ENCODE measurements around the gene NEU2.

NEU2 gene

GRCh38 chr2:233079953-233080835 is 47.7 kb downstream of the NEU2 start:
- DNase-seq: no peak

- DNase-seq: no peak
Measured at GRCh38 chr2:233080836-233081229, 48.4 kb downstream of the NEU2 start.

- DNase-seq: no peak
Measured at GRCh38 chr2:233081232-233081730, 48.8 kb downstream of the NEU2 start.

GRCh38 chr2:233081731-233082221 is 49.3 kb downstream of the NEU2 start:
- DNase-seq: no peak

GRCh38 chr2:233082222-233082930 is 49.9 kb downstream of the NEU2 start:
- DNase-seq: no peak

- DNase-seq: no peak
Measured at GRCh38 chr2:233082931-233083755, 50.7 kb downstream of the NEU2 start.

- no peak for DNase-seq
Measured at GRCh38 chr2:233083782-233084181, 51.3 kb downstream of the NEU2 start.

GRCh38 chr2:233084488-233084887 is 52.0 kb downstream of the NEU2 start:
- DNase-seq: no peak
